Lung (tissue), 12 donors: Measurements from ENCODE around the gene CRPPA. TPM values are rescaled to one million over a fixed set of nuclear protein-coding genes. Genes with fewer than 3 reads are reported as not detected.

Source experiments
- ATAC-seq: fragments of 200-7000 bp; cut with Tn5 transposase; one replicate; pipeline ENCODE4 v1.9.1; 2020; ENCODE audit warnings: moderate number of reproducible peaks; ENCODE audit not compliant: insufficient read depth, low FRiP score
- DNase-seq, 3 donors: peaks; one replicate each; pipeline ENCODE4 v3.0.0-alpha.2; 2013 to 2017
- H3K27ac ChIP-seq, 2 donors: one replicate each; pipeline ENCODE4 v1.5.1; 2013; ENCODE audit warnings: mild to moderate bottlenecking in 2 of 2, moderate library complexity in 2 of 2, control low read depth in 1 of 2, inconsistent platforms in 1 of 2, low read depth in 1 of 2, low read length in 1 of 2
- H3K27me3 ChIP-seq, 3 donors: one replicate each; pipeline ENCODE4 v1.5.1; 2013; ENCODE audit warnings: low read length in 2 of 3; ENCODE audit not compliant: control insufficient read depth in 3 of 3, insufficient read depth in 3 of 3
- H3K36me3 ChIP-seq, 4 donors: one replicate each; pipeline ENCODE4 v1.5.1; 2013; ENCODE audit warnings: low read length in 4 of 4, mild to moderate bottlenecking in 1 of 4, moderate library complexity in 1 of 4; ENCODE audit not compliant: control insufficient read depth in 4 of 4, insufficient read depth in 4 of 4
- H3K4me1 ChIP-seq, 5 donors: one replicate each; pipeline ENCODE4 v1.5.1; 2013; ENCODE audit warnings: low read length in 5 of 5, mild to moderate bottlenecking in 2 of 5, moderate library complexity in 1 of 5; ENCODE audit not compliant: control insufficient read depth in 5 of 5, insufficient read depth in 5 of 5
- H3K4me3 ChIP-seq: one replicate; pipeline ENCODE4 v1.5.1; 2013; ENCODE audit warnings: mild to moderate bottlenecking, control low read depth, moderate library complexity
- H3K9ac ChIP-seq, 2 donors: one replicate each; pipeline ENCODE4 v1.5.1; 2013; ENCODE audit warnings: low read length in 2 of 2, control low read depth in 1 of 2; ENCODE audit not compliant: insufficient read depth in 1 of 2
- H3K9me3 ChIP-seq, 4 donors: one replicate each; pipeline ENCODE4 v1.5.1; 2013; ENCODE audit warnings: low read length in 3 of 4, mild to moderate bottlenecking in 1 of 4, moderate library complexity in 1 of 4; ENCODE audit not compliant: control insufficient read depth in 4 of 4, insufficient read depth in 3 of 4
- CTCF ChIP-seq: IDR thresholded peaks from 2 replicates; pipeline ENCODE4 v1.5.1; 2012; ENCODE audit warnings: mild to moderate bottlenecking; ENCODE audit errors: control extremely low read depth, extremely low read depth
- WGBS, 2 donors: extraction: QIAGEN DNeasy Blood & Tissue Kit; methylation state at CpG; one replicate each; pipeline ENCODE4 v1.1.7; 2013; 5-methylcytosine and 5-hydroxymethylcytosine counted together
- polyA plus RNA-seq, 2 donors: library from polyadenylated mRNA; stranded (reverse); fragments of 200-250 nt; gene quantifications; one replicate each; pipeline ENCODE4 v1.2.1, GENCODE V29; 2013
- total RNA-seq, 2 donors: library from RNA; depleted of rRNA in 1 of 2; stranded (reverse); fragments of >200 nt in 1 of 2; gene quantifications; one replicate each; pipeline ENCODE4 v1.2.1, GENCODE V29; 2014 to 2021
- donor health status: control.
- donor health status: control.
- donor health status: Bipolar disorder and iron deficiency.
- donor health status: healthy.
- donor health status: DM: yes; HTN: yes; CAD: no.

The CRPPA gene
- total and polyA plus RNA-seq, 4 donors: 0.38 to 8.6 (median 2.0) TPM

GRCh38 chr7:16400893-16401275 is 20.5 kb downstream of the CRPPA start:
- DNase-seq: no peak
- H3K4me3 ChIP-seq: no peak overlapping the region
- no peak for TF ChIP-seq CTCF

GRCh38 chr7:16399916-16400892 is 21.1 kb downstream of the CRPPA start:
- peaks cover 0 to 18% (median 1%) of the 10 kb centered on the region in 5 donors for H3K4me1 ChIP-seq
- peaks cover 0 to 41% (median 15%) of the 10 kb centered on the region in 4 donors for H3K36me3 ChIP-seq
- no peak overlapping the region for H3K9ac ChIP-seq
- no peak for ATAC-seq
- WGBS, 2 donors: 95 to 96% methylated on average over 47 of the region's 47 CpGs
- peak in 2 of 3 donors; percentile 49 to 57 for DNase-seq
- TF ChIP-seq CTCF: no peak
- H3K4me3 ChIP-seq: no peak overlapping the region
- H3K9me3 ChIP-seq: peaks cover 0 to 39% (median 14%) of the 10 kb centered on the region in 4 donors
- peaks cover 0 to 4% (median 0%) of the 10 kb centered on the region in 3 donors for H3K27me3 ChIP-seq
- H3K27ac ChIP-seq: no peak overlapping the region

More at GRCh38 chr7:16400893-16401275, 20.5 kb downstream of the CRPPA start:
- Histone ChIP-seq H3K27me3 (peaks cover 0 to 4% (median 0%) of the 10 kb centered on the region in 3 donors), H3K9me3 (peaks cover 0 to 39% (median 14%) of the 10 kb centered on the region in 4 donors), H3K27ac (no peak overlapping the region), H3K36me3 (peaks cover 0 to 41% (median 15%) of the 10 kb centered on the region in 4 donors), H3K4me1 (peaks cover 0 to 18% (median 1%) of the 10 kb centered on the region in 5 donors), H3K9ac (no peak overlapping the region)
- ATAC-seq: no peak

DNA sequence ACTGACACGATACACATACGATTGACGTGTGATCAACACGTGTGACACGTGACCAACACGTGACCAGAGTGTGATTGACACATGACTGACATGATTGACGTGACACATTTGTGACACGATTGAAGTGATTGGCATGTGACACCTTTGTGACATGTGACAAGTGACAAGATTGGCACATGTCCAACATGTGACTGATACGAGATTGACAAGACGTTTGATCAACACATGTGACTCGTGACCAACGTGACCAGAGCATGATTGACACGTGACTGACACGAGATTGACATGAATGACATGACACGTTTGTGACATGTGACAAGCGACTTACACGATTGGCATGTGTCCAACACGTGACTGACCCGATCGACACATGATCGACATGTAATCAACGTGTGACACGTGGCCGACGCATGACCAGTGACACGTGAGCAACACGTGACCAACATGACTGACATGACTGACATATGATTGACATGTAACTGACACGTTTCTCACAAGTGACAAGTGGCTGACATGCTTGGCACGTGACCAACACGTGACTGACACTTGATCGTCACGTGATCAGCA is 22.0 kb downstream of the CRPPA start:
- no peak for TF ChIP-seq CTCF
- H3K36me3 ChIP-seq: peaks cover 0 to 41% (median 14%) of the 10 kb centered on the region in 4 donors
- H3K9ac ChIP-seq: no peak overlapping the region
- H3K4me3 ChIP-seq: no peak overlapping the region
- no peak overlapping the region for H3K27ac ChIP-seq
- peak; percentile 68 to 87 (median 77) for DNase-seq
- peaks cover 0 to 4% (median 0%) of the 10 kb centered on the region in 3 donors for H3K27me3 ChIP-seq
- no peak for ATAC-seq
- 94 to 96% methylated on average over 32 of the region's 32 CpGs for WGBS, 2 donors
- peaks cover 0 to 18% (median 1%) of the 10 kb centered on the region in 5 donors for H3K4me1 ChIP-seq
- H3K9me3 ChIP-seq: peaks cover 0 to 39% (median 14%) of the 10 kb centered on the region in 4 donors
